Measurements from ENCODE around the gene BSPRY.
"Not testable (repeated sequence)": the region's sequence is repeated elsewhere in the genome, so short reads cannot be mapped to it uniquely, and the experiment has no call there.

DNA sequence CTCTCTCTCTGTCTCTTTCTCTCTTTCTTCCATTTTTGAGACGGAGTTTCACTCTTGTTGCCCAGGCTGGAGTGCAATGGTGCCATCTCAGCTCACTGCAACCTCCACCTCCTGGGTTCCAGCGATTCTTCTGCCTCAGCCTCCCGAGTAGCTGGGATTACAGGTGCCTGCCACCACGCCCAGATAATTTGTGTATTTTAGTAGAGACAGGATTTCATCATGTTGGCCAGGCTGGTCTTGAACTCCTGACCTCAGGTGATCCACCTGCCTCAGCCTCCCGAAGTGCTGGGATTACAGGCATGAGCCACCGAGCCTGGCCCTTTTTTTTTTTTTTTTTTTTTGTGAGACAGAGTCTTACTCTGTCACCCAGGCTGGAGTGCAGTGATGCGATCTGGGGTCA lies 32.1 kb downstream of the BSPRY start:
- TF ChIP-seq, protein P1, sequence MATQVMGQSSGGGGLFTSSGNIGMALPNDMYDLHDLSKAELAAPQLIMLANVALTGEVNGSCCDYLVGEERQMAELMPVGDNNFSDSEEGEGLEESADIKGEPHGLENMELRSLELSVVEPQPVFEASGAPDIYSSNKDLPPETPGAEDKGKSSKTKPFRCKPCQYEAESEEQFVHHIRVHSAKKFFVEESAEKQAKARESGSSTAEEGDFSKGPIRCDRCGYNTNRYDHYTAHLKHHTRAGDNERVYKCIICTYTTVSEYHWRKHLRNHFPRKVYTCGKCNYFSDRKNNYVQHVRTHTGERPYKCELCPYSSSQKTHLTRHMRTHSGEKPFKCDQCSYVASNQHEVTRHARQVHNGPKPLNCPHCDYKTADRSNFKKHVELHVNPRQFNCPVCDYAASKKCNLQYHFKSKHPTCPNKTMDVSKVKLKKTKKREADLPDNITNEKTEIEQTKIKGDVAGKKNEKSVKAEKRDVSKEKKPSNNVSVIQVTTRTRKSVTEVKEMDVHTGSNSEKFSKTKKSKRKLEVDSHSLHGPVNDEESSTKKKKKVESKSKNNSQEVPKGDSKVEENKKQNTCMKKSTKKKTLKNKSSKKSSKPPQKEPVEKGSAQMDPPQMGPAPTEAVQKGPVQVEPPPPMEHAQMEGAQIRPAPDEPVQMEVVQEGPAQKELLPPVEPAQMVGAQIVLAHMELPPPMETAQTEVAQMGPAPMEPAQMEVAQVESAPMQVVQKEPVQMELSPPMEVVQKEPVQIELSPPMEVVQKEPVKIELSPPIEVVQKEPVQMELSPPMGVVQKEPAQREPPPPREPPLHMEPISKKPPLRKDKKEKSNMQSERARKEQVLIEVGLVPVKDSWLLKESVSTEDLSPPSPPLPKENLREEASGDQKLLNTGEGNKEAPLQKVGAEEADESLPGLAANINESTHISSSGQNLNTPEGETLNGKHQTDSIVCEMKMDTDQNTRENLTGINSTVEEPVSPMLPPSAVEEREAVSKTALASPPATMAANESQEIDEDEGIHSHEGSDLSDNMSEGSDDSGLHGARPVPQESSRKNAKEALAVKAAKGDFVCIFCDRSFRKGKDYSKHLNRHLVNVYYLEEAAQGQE (IDR thresholded peaks at IDR 0.05; ENCODE audit: insufficient read depth in 1 of 2, low read depth in 2 of 2, low read length in 1 of 2), result not testable (repeated sequence)
- not testable (repeated sequence) for TF ChIP-seq SIN3A (IDR thresholded peaks at IDR 0.05; ENCODE audit: borderline replicate concordance, insufficient read depth, low read depth, low read length)
- TF ChIP-seq, protein P2, sequence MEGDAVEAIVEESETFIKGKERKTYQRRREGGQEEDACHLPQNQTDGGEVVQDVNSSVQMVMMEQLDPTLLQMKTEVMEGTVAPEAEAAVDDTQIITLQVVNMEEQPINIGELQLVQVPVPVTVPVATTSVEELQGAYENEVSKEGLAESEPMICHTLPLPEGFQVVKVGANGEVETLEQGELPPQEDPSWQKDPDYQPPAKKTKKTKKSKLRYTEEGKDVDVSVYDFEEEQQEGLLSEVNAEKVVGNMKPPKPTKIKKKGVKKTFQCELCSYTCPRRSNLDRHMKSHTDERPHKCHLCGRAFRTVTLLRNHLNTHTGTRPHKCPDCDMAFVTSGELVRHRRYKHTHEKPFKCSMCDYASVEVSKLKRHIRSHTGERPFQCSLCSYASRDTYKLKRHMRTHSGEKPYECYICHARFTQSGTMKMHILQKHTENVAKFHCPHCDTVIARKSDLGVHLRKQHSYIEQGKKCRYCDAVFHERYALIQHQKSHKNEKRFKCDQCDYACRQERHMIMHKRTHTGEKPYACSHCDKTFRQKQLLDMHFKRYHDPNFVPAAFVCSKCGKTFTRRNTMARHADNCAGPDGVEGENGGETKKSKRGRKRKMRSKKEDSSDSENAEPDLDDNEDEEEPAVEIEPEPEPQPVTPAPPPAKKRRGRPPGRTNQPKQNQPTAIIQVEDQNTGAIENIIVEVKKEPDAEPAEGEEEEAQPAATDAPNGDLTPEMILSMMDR (IDR thresholded peaks at IDR 0.05), result not testable (repeated sequence)
